SK-N-SH treated with all-trans-retinoic acid at 6 μM for 48 hours (cell line): Measurements from ENCODE around the gene STAT5A.

ENCODE experiments used
- CSDC2 ChIP-seq: fragments of 250-450 bp; sonication (Bioruptor Pico); IDR thresholded peaks from 2 replicates; pipeline ENCODE4 v1.5.0; 2020; ENCODE audit warnings: mild to moderate bottlenecking, moderate library complexity
- ESRRG ChIP-seq: fragments of 250-450 bp; sonication (Bioruptor Pico); IDR thresholded peaks from 2 replicates; pipeline ENCODE4 v1.6.1; 2021; ENCODE audit warnings: mild to moderate bottlenecking
- GLIS3 ChIP-seq: fragments of 250-450 bp; sonication (Bioruptor Pico); IDR thresholded peaks from 2 replicates; pipeline ENCODE4 v1.5.0; 2020; ENCODE audit warnings: mild to moderate bottlenecking, moderate library complexity
- PPARA ChIP-seq: fragments of 250-450 bp; sonication (Bioruptor Pico); IDR thresholded peaks from 2 replicates; pipeline ENCODE4 v1.5.0; 2020; ENCODE audit warnings: mild to moderate bottlenecking, borderline replicate concordance
- RARB ChIP-seq: fragments of 250-450 bp; sonication (Bioruptor Pico); IDR thresholded peaks from 2 replicates; pipeline ENCODE4 v1.8.0; 2021; ENCODE audit warnings: mild to moderate bottlenecking, moderate library complexity
- ZFP30 ChIP-seq: fragments of 450-650 bp; formaldehyde crosslinking; IDR thresholded peaks from 2 replicates; pipeline ENCODE4 v1.5.0; 2022; ENCODE audit warnings: mild to moderate bottlenecking, moderate library complexity
- ZNF565 ChIP-seq: fragments of 450-650 bp; formaldehyde crosslinking; conservative IDR thresholded peaks from 2 replicates; pipeline ENCODE4 v1.5.0; 2020; ENCODE audit warnings: low read depth, mild to moderate bottlenecking, moderate library complexity
- ZNF70 ChIP-seq: fragments of 450-650 bp; formaldehyde crosslinking; IDR thresholded peaks from 2 replicates; pipeline ENCODE4 v1.5.0; 2020; ENCODE audit warnings: mild to moderate bottlenecking, moderate library complexity
- TF ChIP-seq, protein P1 (sequence below): fragments of 250-450 bp; sonication (Bioruptor Pico); IDR thresholded peaks from 2 replicates; pipeline ENCODE4 v1.5.0; 2020; ENCODE audit warnings: mild to moderate bottlenecking, moderate library complexity
- TF ChIP-seq, protein P2 (sequence below): fragments of 250-450 bp; sonication (Bioruptor Pico); IDR thresholded peaks from 2 replicates; pipeline ENCODE4 v1.5.1; 2021; ENCODE audit warnings: mild to moderate bottlenecking, moderate library complexity
- TF ChIP-seq, protein P3 (sequence below): fragments of 250-450 bp; sonication (Bioruptor Pico); IDR thresholded peaks from 2 replicates; pipeline ENCODE4 v1.8.0; 2020; ENCODE audit warnings: mild to moderate bottlenecking, moderate library complexity, borderline replicate concordance
- TF ChIP-seq, protein P4 (sequence below): fragments of 250-450 bp; sonication (Bioruptor Pico); IDR thresholded peaks from 2 replicates; pipeline ENCODE4 v1.5.1; 2020; ENCODE audit warnings: low read depth, mild to moderate bottlenecking, moderate library complexity

DNA sequence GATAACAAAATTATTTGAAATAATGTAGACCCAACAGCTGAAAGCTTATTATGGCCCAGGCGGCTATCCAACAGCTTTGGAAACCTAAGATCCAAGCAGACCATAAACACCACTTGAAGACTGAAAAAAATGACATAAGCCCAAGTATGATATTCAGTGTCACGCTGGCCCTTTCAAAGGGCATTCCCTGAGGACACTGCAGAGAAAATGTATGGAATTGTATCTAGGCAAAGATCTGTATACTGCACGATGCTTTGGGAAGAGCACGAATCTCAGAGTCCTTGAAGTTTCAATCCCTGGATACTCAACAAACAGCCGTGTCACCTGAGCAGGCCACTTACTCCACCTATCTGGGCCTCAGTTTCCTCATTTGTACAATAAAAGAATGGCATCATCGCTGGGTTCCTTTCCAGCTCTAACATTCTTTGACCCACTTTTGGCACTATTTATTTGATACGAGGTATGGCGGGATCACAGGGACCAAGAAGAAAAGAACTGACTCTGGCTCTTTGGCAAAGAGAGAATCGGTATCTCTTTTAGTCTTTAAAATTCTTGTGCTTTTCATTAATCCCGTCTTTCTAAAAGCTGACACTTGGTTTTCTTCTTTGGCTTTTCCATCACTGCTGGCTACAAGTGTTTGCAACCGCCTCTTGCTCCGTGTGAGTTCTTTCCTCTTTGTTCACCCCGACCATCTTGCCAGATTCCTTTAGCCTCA, 13.3 kb upstream of the STAT5A start:
- TF ChIP-seq ZFP30 (CRISPR knock-in tag) (no peak), RARB (CRISPR knock-in tag) (no peak), ESRRG (CRISPR knock-in tag) (no peak), ZNF70 (no peak), ZNF565 (CRISPR knock-in tag) (no peak), CSDC2 (no peak), PPARA (CRISPR knock-in tag) (no peak), GLIS3 (no peak)
- TF ChIP-seq, protein P1, sequence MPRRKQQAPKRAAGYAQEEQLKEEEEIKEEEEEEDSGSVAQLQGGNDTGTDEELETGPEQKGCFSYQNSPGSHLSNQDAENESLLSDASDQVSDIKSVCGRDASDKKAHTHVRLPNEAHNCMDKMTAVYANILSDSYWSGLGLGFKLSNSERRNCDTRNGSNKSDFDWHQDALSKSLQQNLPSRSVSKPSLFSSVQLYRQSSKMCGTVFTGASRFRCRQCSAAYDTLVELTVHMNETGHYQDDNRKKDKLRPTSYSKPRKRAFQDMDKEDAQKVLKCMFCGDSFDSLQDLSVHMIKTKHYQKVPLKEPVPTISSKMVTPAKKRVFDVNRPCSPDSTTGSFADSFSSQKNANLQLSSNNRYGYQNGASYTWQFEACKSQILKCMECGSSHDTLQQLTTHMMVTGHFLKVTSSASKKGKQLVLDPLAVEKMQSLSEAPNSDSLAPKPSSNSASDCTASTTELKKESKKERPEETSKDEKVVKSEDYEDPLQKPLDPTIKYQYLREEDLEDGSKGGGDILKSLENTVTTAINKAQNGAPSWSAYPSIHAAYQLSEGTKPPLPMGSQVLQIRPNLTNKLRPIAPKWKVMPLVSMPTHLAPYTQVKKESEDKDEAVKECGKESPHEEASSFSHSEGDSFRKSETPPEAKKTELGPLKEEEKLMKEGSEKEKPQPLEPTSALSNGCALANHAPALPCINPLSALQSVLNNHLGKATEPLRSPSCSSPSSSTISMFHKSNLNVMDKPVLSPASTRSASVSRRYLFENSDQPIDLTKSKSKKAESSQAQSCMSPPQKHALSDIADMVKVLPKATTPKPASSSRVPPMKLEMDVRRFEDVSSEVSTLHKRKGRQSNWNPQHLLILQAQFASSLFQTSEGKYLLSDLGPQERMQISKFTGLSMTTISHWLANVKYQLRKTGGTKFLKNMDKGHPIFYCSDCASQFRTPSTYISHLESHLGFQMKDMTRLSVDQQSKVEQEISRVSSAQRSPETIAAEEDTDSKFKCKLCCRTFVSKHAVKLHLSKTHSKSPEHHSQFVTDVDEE (CRISPR knock-in tag), result no peak
- TF ChIP-seq, protein P2, sequence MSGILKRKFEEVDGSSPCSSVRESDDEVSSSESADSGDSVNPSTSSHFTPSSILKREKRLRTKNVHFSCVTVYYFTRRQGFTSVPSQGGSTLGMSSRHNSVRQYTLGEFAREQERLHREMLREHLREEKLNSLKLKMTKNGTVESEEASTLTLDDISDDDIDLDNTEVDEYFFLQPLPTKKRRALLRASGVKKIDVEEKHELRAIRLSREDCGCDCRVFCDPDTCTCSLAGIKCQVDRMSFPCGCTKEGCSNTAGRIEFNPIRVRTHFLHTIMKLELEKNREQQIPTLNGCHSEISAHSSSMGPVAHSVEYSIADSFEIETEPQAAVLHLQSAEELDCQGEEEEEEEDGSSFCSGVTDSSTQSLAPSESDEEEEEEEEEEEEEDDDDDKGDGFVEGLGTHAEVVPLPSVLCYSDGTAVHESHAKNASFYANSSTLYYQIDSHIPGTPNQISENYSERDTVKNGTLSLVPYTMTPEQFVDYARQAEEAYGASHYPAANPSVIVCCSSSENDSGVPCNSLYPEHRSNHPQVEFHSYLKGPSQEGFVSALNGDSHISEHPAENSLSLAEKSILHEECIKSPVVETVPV (CRISPR knock-in tag), result no peak
- TF ChIP-seq, protein P3, sequence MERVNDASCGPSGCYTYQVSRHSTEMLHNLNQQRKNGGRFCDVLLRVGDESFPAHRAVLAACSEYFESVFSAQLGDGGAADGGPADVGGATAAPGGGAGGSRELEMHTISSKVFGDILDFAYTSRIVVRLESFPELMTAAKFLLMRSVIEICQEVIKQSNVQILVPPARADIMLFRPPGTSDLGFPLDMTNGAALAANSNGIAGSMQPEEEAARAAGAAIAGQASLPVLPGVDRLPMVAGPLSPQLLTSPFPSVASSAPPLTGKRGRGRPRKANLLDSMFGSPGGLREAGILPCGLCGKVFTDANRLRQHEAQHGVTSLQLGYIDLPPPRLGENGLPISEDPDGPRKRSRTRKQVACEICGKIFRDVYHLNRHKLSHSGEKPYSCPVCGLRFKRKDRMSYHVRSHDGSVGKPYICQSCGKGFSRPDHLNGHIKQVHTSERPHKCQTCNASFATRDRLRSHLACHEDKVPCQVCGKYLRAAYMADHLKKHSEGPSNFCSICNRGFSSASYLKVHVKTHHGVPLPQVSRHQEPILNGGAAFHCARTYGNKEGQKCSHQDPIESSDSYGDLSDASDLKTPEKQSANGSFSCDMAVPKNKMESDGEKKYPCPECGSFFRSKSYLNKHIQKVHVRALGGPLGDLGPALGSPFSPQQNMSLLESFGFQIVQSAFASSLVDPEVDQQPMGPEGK (CRISPR knock-in tag), result no peak
- TF ChIP-seq, protein P4, sequence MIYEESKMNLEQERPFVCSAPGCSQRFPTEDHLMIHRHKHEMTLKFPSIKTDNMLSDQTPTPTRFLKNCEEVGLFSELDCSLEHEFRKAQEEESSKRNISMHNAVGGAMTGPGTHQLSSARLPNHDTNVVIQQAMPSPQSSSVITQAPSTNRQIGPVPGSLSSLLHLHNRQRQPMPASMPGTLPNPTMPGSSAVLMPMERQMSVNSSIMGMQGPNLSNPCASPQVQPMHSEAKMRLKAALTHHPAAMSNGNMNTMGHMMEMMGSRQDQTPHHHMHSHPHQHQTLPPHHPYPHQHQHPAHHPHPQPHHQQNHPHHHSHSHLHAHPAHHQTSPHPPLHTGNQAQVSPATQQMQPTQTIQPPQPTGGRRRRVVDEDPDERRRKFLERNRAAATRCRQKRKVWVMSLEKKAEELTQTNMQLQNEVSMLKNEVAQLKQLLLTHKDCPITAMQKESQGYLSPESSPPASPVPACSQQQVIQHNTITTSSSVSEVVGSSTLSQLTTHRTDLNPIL (CRISPR knock-in tag), result no peak
